H9 (cell line): ENCODE results near the gene MUC5B. TPM values are rescaled to one million over a fixed set of nuclear protein-coding genes. Genes with fewer than 3 reads are reported as not detected.

Experiments used
- DNase-seq: peaks from one replicate; pipeline ENCODE4 v3.0.0-alpha.2; 2017
- H2AFZ ChIP-seq: one replicate; pipeline ENCODE4 v1.6.1; 2013; ENCODE audit warnings: mild to moderate bottlenecking, low read length, control low read depth, moderate library complexity
- H2AK5ac ChIP-seq: 2 replicates; pipeline ENCODE4 v1.6.1; 2013; ENCODE audit warnings: low read length, control low read depth, mixed read lengths; ENCODE audit not compliant: insufficient read length
- H2BK120ac ChIP-seq: one replicate; pipeline ENCODE4 v1.6.1; 2013; ENCODE audit warnings: low read depth, mild to moderate bottlenecking, low read length, control low read depth, inconsistent platforms; ENCODE audit not compliant: poor library complexity, severe bottlenecking
- H2BK12ac ChIP-seq: 2 replicates; pipeline ENCODE4 v1.6.1; 2013; ENCODE audit warnings: low read length, control low read depth, mixed read lengths, low read depth; ENCODE audit not compliant: insufficient read length
- H2BK15ac ChIP-seq: 2 replicates; pipeline ENCODE4 v1.6.1; 2013; ENCODE audit warnings: low read depth, low read length, control low read depth
- H2BK20ac ChIP-seq: one replicate; pipeline ENCODE4 v1.6.1; 2013; ENCODE audit warnings: low read depth, mild to moderate bottlenecking, low read length, control low read depth, inconsistent platforms; ENCODE audit not compliant: poor library complexity, severe bottlenecking
- H2BK5ac ChIP-seq: 2 replicates; pipeline ENCODE4 v1.6.1; 2013; ENCODE audit warnings: low read length, control low read depth, mixed read lengths; ENCODE audit not compliant: insufficient read length
- H3K14ac ChIP-seq: 2 replicates; pipeline ENCODE4 v1.6.1; 2013; ENCODE audit warnings: low read length, control low read depth; ENCODE audit not compliant: insufficient read depth
- H3K18ac ChIP-seq: 2 replicates; pipeline ENCODE4 v1.6.1; 2013; ENCODE audit warnings: low read depth, mild to moderate bottlenecking, mixed read lengths, low read length, control low read depth; ENCODE audit not compliant: insufficient read length
- H3K23ac ChIP-seq: 2 replicates; pipeline ENCODE4 v1.6.1; 2013; ENCODE audit warnings: low read length, control low read depth, mixed read lengths, low read depth; ENCODE audit not compliant: insufficient read length
- H3K23me2 ChIP-seq: 2 replicates; pipeline ENCODE4 v1.6.1; 2013; ENCODE audit warnings: low read depth, mild to moderate bottlenecking, mixed read lengths, low read length, control low read depth; ENCODE audit not compliant: insufficient read length, poor library complexity, severe bottlenecking
- H3K27ac ChIP-seq: 2 replicates; pipeline ENCODE4 v1.5.1; 2013; ENCODE audit warnings: low read length, control low read depth, mixed read lengths, low read depth; ENCODE audit not compliant: insufficient read length
- H3K27me3 ChIP-seq: 2 replicates; pipeline ENCODE4 v1.6.1; 2013; ENCODE audit warnings: low read length, control low read depth, inconsistent platforms; ENCODE audit not compliant: insufficient read depth
- H3K4ac ChIP-seq: 2 replicates; pipeline ENCODE4 v1.6.1; 2013; ENCODE audit warnings: low read depth, mild to moderate bottlenecking, control low read depth, inconsistent platforms, low read length, moderate library complexity
- H3K4me1 ChIP-seq: 2 replicates; pipeline ENCODE4 v1.6.1; 2013; ENCODE audit warnings: low read length, control low read depth, inconsistent platforms; ENCODE audit not compliant: insufficient read depth
- H3K4me2 ChIP-seq: 2 replicates; pipeline ENCODE4 v1.6.1; 2013; ENCODE audit warnings: low read length, control low read depth, mixed read lengths; ENCODE audit not compliant: insufficient read length, insufficient read depth
- H3K56ac ChIP-seq: 2 replicates; pipeline ENCODE4 v1.6.1; 2013; ENCODE audit warnings: low read depth, mild to moderate bottlenecking, mixed read lengths, low read length, control low read depth; ENCODE audit not compliant: insufficient read length
- H3K79me1 ChIP-seq: 2 replicates; pipeline ENCODE4 v1.6.1; 2013; ENCODE audit warnings: low read depth, mild to moderate bottlenecking, moderate library complexity, low read length, control low read depth, inconsistent platforms; ENCODE audit not compliant: insufficient read depth, poor library complexity, severe bottlenecking
- H3K79me2 ChIP-seq: 2 replicates; pipeline ENCODE4 v1.6.1; 2013; ENCODE audit warnings: low read length, control low read depth, inconsistent platforms; ENCODE audit not compliant: insufficient read depth
- H3K9ac ChIP-seq: 2 replicates; pipeline ENCODE4 v1.6.1; 2013; ENCODE audit warnings: low read length, control low read depth, mixed read lengths; ENCODE audit not compliant: insufficient read length; ENCODE audit errors: extremely low read depth
- H3K9me3 ChIP-seq: one replicate; pipeline ENCODE4 v1.6.1; 2013; ENCODE audit warnings: low read depth, low read length, inconsistent platforms; ENCODE audit not compliant: control insufficient read depth
- H3T11ph ChIP-seq: one replicate; pipeline ENCODE4 v1.6.1; 2013; ENCODE audit warnings: mild to moderate bottlenecking, low read length, control low read depth, inconsistent platforms
- H4K20me1 ChIP-seq: one replicate; pipeline ENCODE4 v1.6.1; 2013; ENCODE audit not compliant: control insufficient read depth, insufficient read length, insufficient read depth
- H4K5ac ChIP-seq: 2 replicates; pipeline ENCODE4 v1.6.1; 2013; ENCODE audit warnings: low read depth, mild to moderate bottlenecking, mixed read lengths, low read length, control low read depth; ENCODE audit not compliant: insufficient read length
- H4K8ac ChIP-seq: replicated peaks from 2 replicates; pipeline ENCODE4 v1.6.1; 2013; ENCODE audit warnings: low read length, control low read depth, mixed read lengths, low read depth; ENCODE audit not compliant: insufficient read length
- H4K91ac ChIP-seq: 2 replicates; pipeline ENCODE4 v1.6.1; 2013; ENCODE audit warnings: low read depth, mild to moderate bottlenecking, moderate library complexity, mixed read lengths, low read length, control low read depth; ENCODE audit not compliant: insufficient read length
- H3K27ac Mint-ChIP-seq, 3 experiments: 2 replicates in 2 of 3; 3 replicates in 1 of 3; pipeline ENCODE4 v1.8.0; 2020 to 2021; ENCODE audit warnings: mixed read lengths in 3 of 3, mild to moderate bottlenecking in 1 of 3, moderate library complexity in 1 of 3
- H3K27me3 Mint-ChIP-seq: 2 replicates; pipeline ENCODE4 v1.8.0; 2021; ENCODE audit warnings: low read depth, mild to moderate bottlenecking, moderate library complexity, mixed read lengths
- H3K36me3 Mint-ChIP-seq, 3 experiments: 2 replicates in 2 of 3; 3 replicates in 1 of 3; pipeline ENCODE4 v1.8.0; 2020 to 2021; ENCODE audit warnings: low read depth in 3 of 3, mixed read lengths in 3 of 3; ENCODE audit not compliant: insufficient read depth in 1 of 3
- H3K4me1 Mint-ChIP-seq, 2 experiments: 2 replicates each; pipeline ENCODE4 v1.8.0; 2020; ENCODE audit warnings: mixed read lengths in 2 of 2
- H3K4me3 Mint-ChIP-seq, 2 experiments: 2 replicates in 1 of 2; 3 replicates in 1 of 2; pipeline ENCODE4 v1.8.0; 2020 to 2021; ENCODE audit warnings: mild to moderate bottlenecking in 2 of 2, mixed read lengths in 2 of 2, moderate library complexity in 1 of 2
- H3K9me3 Mint-ChIP-seq, 2 experiments: 2 replicates in 1 of 2; 3 replicates in 1 of 2; pipeline ENCODE4 v1.8.0; 2020; ENCODE audit warnings: mild to moderate bottlenecking in 2 of 2, mixed read lengths in 2 of 2, moderate library complexity in 1 of 2
- CTCF ChIP-seq: fragments of 200-600 bp; sonication (generic); conservative IDR thresholded peaks from 3 replicates; pipeline ENCODE4 v1.8.0; 2021; ENCODE audit warnings: antibody characterized with exemption, mild to moderate bottlenecking
- WGBS: extraction: QIAGEN DNeasy Blood & Tissue Kit; methylation state at CpG from one replicate; pipeline ENCODE4 v1.1.7; 2013; ENCODE audit warnings: missing lambda C conversion rate, low lambda C conversion rate, mixed read lengths; ENCODE audit not compliant: insufficient read length; ENCODE audit errors: extremely low coverage; 5-methylcytosine and 5-hydroxymethylcytosine counted together
- total RNA-seq: library from RNA; stranded (reverse); gene quantifications from 2 replicates; pipeline ENCODE4 v1.2.1, GENCODE V29; 2021

Gene MUC5B
- total RNA-seq, 1 experiment from 2014 or later, result not detected

- no peak overlapping the region for H4K91ac ChIP-seq
- Mint-ChIP-seq H3K9me3 (peaks cover 1 to 7% of the 10 kb centered on the region in 2 experiments; a peak in 2 of 5 replicates), H3K27ac (no peak overlapping the region), H3K4me3 (no peak overlapping the region), H3K27me3 (peaks cover 1% of the 10 kb centered on the region), H3K36me3 (no peaks in the 10 kb centered on the region), H3K4me1 (no peaks in the 10 kb centered on the region)
- no peaks in the 10 kb centered on the region for H3K9me3 ChIP-seq
- no peak overlapping the region for H2AFZ ChIP-seq
- DNase-seq, result peak; percentile 24
- H3K79me1 ChIP-seq, result no peaks in the 10 kb centered on the region
- no peak overlapping the region for H4K5ac ChIP-seq
- no peak overlapping the region for H3T11ph ChIP-seq
- H3K27ac ChIP-seq, result no peak overlapping the region
- H2BK15ac ChIP-seq, result no peak overlapping the region
- H4K8ac ChIP-seq, result no peak overlapping the region
- H3K23ac ChIP-seq, result no peak overlapping the region
- H2BK12ac ChIP-seq, result no peak overlapping the region
- H3K23me2 ChIP-seq, result peaks cover 4% of the 10 kb centered on the region
- H3K4me1 ChIP-seq, result no peaks in the 10 kb centered on the region
- H2BK20ac ChIP-seq, result no peak overlapping the region
- no peak overlapping the region for H3K4ac ChIP-seq
- no peak for TF ChIP-seq CTCF
- no peak overlapping the region for H3K9ac ChIP-seq
- no peak overlapping the region for H2BK5ac ChIP-seq
- WGBS, result no CpG with 5 or more reads among the region's 26 CpGs
- H3K14ac ChIP-seq, result no peak overlapping the region; the same call in 1 of the 2 replicates
- H4K20me1 ChIP-seq, result no peaks in the 10 kb centered on the region
- no peak overlapping the region for H3K56ac ChIP-seq
- H3K79me2 ChIP-seq, result no peaks in the 10 kb centered on the region
- H2AK5ac ChIP-seq, result no peak overlapping the region
- H2BK120ac ChIP-seq, result no peak overlapping the region
- no peak overlapping the region for H3K18ac ChIP-seq
- no peaks in the 10 kb centered on the region for H3K27me3 ChIP-seq
- no peak overlapping the region for H3K4me2 ChIP-seq
These were observed 24.2 kb upstream of the MUC5B start for GRCh38 chr11:1198561-1199240.
